BJ (cell line): ENCODE results near the gene C10orf71. TPM values are rescaled to one million over a fixed set of nuclear protein-coding genes. Genes with fewer than 3 reads are reported as not detected.

Source experiments
- CTCF ChIA-PET: fragments of 350-600 bp; formaldehyde crosslinking; extraction: SDS; loops from one replicate; lab custom pipeline; 2021; ENCODE audit warnings: antibody characterized with exemption, inconsistent platforms; lab: Yijun Ruan, JAX
- POLR2A ChIA-PET: fragments of 300-600 bp; sonication (Branson Sonifier 250); formaldehyde crosslinking; extraction: SDS; loops from one replicate; lab custom pipeline; 2021; ENCODE audit warnings: antibody characterized with exemption; lab: Charles Lee
- DNase-seq: peaks from one replicate; pipeline ENCODE4 v3.0.0-alpha.2; 2011; ENCODE audit warnings: low read depth
- H3K27me3 ChIP-seq: 2 replicates; pipeline ENCODE4 v1.6.0; 2011; ENCODE audit warnings: low read length; ENCODE audit not compliant: control insufficient read depth, insufficient read depth
- H3K36me3 ChIP-seq: 2 replicates; pipeline ENCODE4 v1.5.1; 2011; ENCODE audit warnings: low read length; ENCODE audit not compliant: control insufficient read depth, insufficient read depth
- H3K4me3 ChIP-seq: 2 replicates; pipeline ENCODE4 v1.5.1; 2011; ENCODE audit warnings: low read depth, mild to moderate bottlenecking, control low read depth, low read length
- CTCF ChIP-seq: IDR thresholded peaks from 2 replicates; pipeline ENCODE4 v1.5.1; 2011; ENCODE audit warnings: low read depth, mild to moderate bottlenecking, control low read depth, inconsistent platforms, low read length, moderate library complexity; ENCODE audit not compliant: insufficient read depth
- polyA plus RNA-seq: library from polyadenylated mRNA; depleted of rRNA; stranded (reverse); fragments of >200 nt; gene quantifications from 2 replicates; pipeline ENCODE4 v1.2.3, GENCODE V29; 2011

C10orf71 gene
- polyA plus RNA-seq, 1 experiment, result not detected

GRCh38 chr10:49287689-49288340 is 11.2 kb upstream of the C10orf71 start:
- TF ChIP-seq CTCF, result no peak
- no peaks in the 10 kb centered on the region for H3K36me3 ChIP-seq
- no peak for DNase-seq
- CTCF ChIA-PET, result no interaction called here
- H3K4me3 ChIP-seq, result no peak overlapping the region
- H3K27me3 ChIP-seq, result no peaks in the 10 kb centered on the region; the same call in 1 of the 2 replicates
- POLR2A ChIA-PET, result no interaction called here

- DNase-seq, result no peak
- Histone ChIP-seq H3K4me3 (no peak overlapping the region), H3K36me3 (no peaks in the 10 kb centered on the region), H3K27me3 (no peaks in the 10 kb centered on the region; the same call in 1 of the 2 replicates)
- POLR2A ChIA-PET, result no interaction called here
- CTCF ChIA-PET, result no interaction called here
- no peak for TF ChIP-seq CTCF
Measured at GRCh38 chr10:49288341-49289065, 10.5 kb upstream of the C10orf71 start.

GRCh38 chr10:49289480-49289879 is 9.5 kb upstream of the C10orf71 start:
- ChIA-PET POLR2A (no interaction called here), CTCF (interaction anchor here (1.1 kb wide), 1 partner anchor 35 kb away, joined by 3 read pairs; no protein-coding TSS in a partner anchor)
- TF ChIP-seq CTCF, result no peak
- Histone ChIP-seq H3K27me3 (no peaks in the 10 kb centered on the region; the same call in 1 of the 2 replicates), H3K4me3 (no peak overlapping the region), H3K36me3 (no peaks in the 10 kb centered on the region)
- DNase-seq, result no peak

GRCh38 chr10:49290131-49290530 is 8.8 kb upstream of the C10orf71 start:
- Histone ChIP-seq H3K36me3 (no peaks in the 10 kb centered on the region), H3K27me3 (no peaks in the 10 kb centered on the region), H3K4me3 (no peak overlapping the region)
- ChIA-PET POLR2A (no interaction called here), CTCF (interaction anchor here (1.1 kb wide), 1 partner anchor 35 kb away, joined by 3 read pairs; no protein-coding TSS in a partner anchor)
- no peak for DNase-seq
- no peak for TF ChIP-seq CTCF

- Histone ChIP-seq H3K27me3 (no peaks in the 10 kb centered on the region), H3K4me3 (no peak overlapping the region), H3K36me3 (no peaks in the 10 kb centered on the region)
- POLR2A ChIA-PET, result no interaction called here
- no peak for TF ChIP-seq CTCF
- DNase-seq, result no peak
- CTCF ChIA-PET, result interaction anchor here (1.1 kb wide), 1 partner anchor 34 kb away, joined by 3 read pairs; no protein-coding TSS in a partner anchor
Measured at GRCh38 chr10:49290607-49291006, 8.4 kb upstream of the C10orf71 start.
